ENCODE results near the gene AMIGO3. TPM values are rescaled to one million over a fixed set of nuclear protein-coding genes. Genes with fewer than 3 reads are reported as not detected.

AMIGO3 gene
- total RNA-seq, 2 experiments from 2014 or later, result 0.82 to 1.3 TPM

- no peaks in the 10 kb centered on the region for H3K27me3 ChIP-seq (ENCODE audit: control insufficient read depth in 1 of 2, insufficient read depth in 2 of 2, low read length in 2 of 2)
- ATAC-seq (ENCODE audit: poor library complexity), result no peak
- no peak overlapping the region for H3K27ac ChIP-seq (ENCODE audit: low read depth in 1 of 2, low read length in 2 of 2)
- H3K36me3 ChIP-seq (ENCODE audit: insufficient read depth, low read length), result peaks cover 73% of the 10 kb centered on the region
- ChIA-PET CTCF (interaction anchor here (1.7 kb wide), 1 partner anchor 141 kb away, joined by 4 read pairs; no protein-coding TSS in a partner anchor), POLR2A (no interaction called here)
- Mint-ChIP-seq H3K9me3 (no peaks in the 10 kb centered on the region), H3K4me3 (no peak overlapping the region), H3K27ac (no peak overlapping the region), H3K36me3 (ENCODE audit: low read depth) (peaks cover 63% of the 10 kb centered on the region), H3K27me3 (no peaks in the 10 kb centered on the region), H3K4me1 (ENCODE audit: low read depth) (peaks cover 15% of the 10 kb centered on the region)
- H3K4me3 ChIP-seq (ENCODE audit: low read length), result no peak overlapping the region
- peaks cover 19% of the 10 kb centered on the region for H3K4me1 ChIP-seq (ENCODE audit: insufficient read depth, low read length)
- DNase-seq, result no peak
- intact Hi-C loops (cut with DNase I, micrococcal nuclease), result no loop called here
- TF ChIP-seq CTCF (IDR thresholded peaks at IDR 0.05), result no peak
- H3K9me3 ChIP-seq (ENCODE audit: control insufficient read depth in 1 of 2, insufficient read depth in 1 of 2, low read length in 2 of 2), result no peaks in the 10 kb centered on the region
Measured at GRCh38 chr3:49681543-49681942, 37.9 kb downstream of the AMIGO3 start.

GRCh38 chr3:49681232-49681522 lies 38.3 kb downstream of the AMIGO3 start:
- H3K27ac ChIP-seq (ENCODE audit: low read depth in 1 of 2, low read length in 2 of 2), result no peak overlapping the region
- H3K4me3 ChIP-seq (ENCODE audit: low read length), result no peak overlapping the region
- Mint-ChIP-seq H3K36me3 (ENCODE audit: low read depth) (peaks cover 65% of the 10 kb centered on the region), H3K9me3 (no peaks in the 10 kb centered on the region), H3K4me1 (ENCODE audit: low read depth) (peaks cover 18% of the 10 kb centered on the region), H3K27me3 (no peaks in the 10 kb centered on the region), H3K4me3 (no peak overlapping the region), H3K27ac (no peak overlapping the region)
- H3K27me3 ChIP-seq (ENCODE audit: control insufficient read depth in 1 of 2, insufficient read depth in 2 of 2, low read length in 2 of 2), result no peaks in the 10 kb centered on the region
- POLR2A ChIA-PET, result no interaction called here
- DNase-seq (no peak), ATAC-seq (ENCODE audit: poor library complexity) (no peak)
- no peaks in the 10 kb centered on the region for H3K9me3 ChIP-seq (ENCODE audit: control insufficient read depth in 1 of 2, insufficient read depth in 1 of 2, low read length in 2 of 2)
- peaks cover 77% of the 10 kb centered on the region for H3K36me3 ChIP-seq (ENCODE audit: insufficient read depth, low read length)
- CTCF ChIA-PET, result interaction anchor here (1.4 to 1.7 kb wide), 2 partner anchors 10 to 141 kb away, joined by 4 to 5 read pairs; no protein-coding TSS in a partner anchor
- no peak for TF ChIP-seq CTCF (IDR thresholded peaks at IDR 0.05)
- peaks cover 19% of the 10 kb centered on the region for H3K4me1 ChIP-seq (ENCODE audit: insufficient read depth, low read length)
- intact Hi-C loops (cut with DNase I, micrococcal nuclease), result no loop called here

GRCh38 chr3:49680493-49681231 lies 38.8 kb downstream of the AMIGO3 start:
- no peaks in the 10 kb centered on the region for H3K27me3 Mint-ChIP-seq
- Histone ChIP-seq H3K36me3 (ENCODE audit: insufficient read depth, low read length) (peaks cover 82% of the 10 kb centered on the region), H3K27ac (ENCODE audit: low read depth in 1 of 2, low read length in 2 of 2) (no peak overlapping the region), H3K4me3 (ENCODE audit: low read length) (no peak overlapping the region), H3K27me3 (ENCODE audit: control insufficient read depth in 1 of 2, insufficient read depth in 2 of 2, low read length in 2 of 2) (no peaks in the 10 kb centered on the region), H3K4me1 (ENCODE audit: insufficient read depth, low read length) (peaks cover 20% of the 10 kb centered on the region), H3K9me3 (ENCODE audit: control insufficient read depth in 1 of 2, insufficient read depth in 1 of 2, low read length in 2 of 2) (no peaks in the 10 kb centered on the region)
- TF ChIP-seq CTCF (IDR thresholded peaks at IDR 0.05), result no peak
- ChIA-PET CTCF (interaction anchor here (1.4 to 1.7 kb wide), 2 partner anchors 9 to 140 kb away, joined by 4 to 5 read pairs; no protein-coding TSS in a partner anchor), POLR2A (no interaction called here)
- peaks cover 23% of the 10 kb centered on the region for H3K4me1 Mint-ChIP-seq (ENCODE audit: low read depth)
- no peak overlapping the region for H3K4me3 Mint-ChIP-seq
- peaks cover 71% of the 10 kb centered on the region for H3K36me3 Mint-ChIP-seq (ENCODE audit: low read depth)
- intact Hi-C loops (cut with DNase I, micrococcal nuclease), result no loop called here
- no peaks in the 10 kb centered on the region for H3K9me3 Mint-ChIP-seq
- ATAC-seq (ENCODE audit: poor library complexity), result no peak
- no peak overlapping the region for H3K27ac Mint-ChIP-seq
- DNase-seq, result no peak

All from CD4-positive, alpha-beta T cell (primary cell).